Measurements from ENCODE around the gene ACOX3. TPM values are rescaled to one million over a fixed set of nuclear protein-coding genes. Genes with fewer than 3 reads are reported as not detected.

Gene ACOX3
- polyA plus RNA-seq, 3 donors: 3.8 to 16.8 (median 13.3) TPM

DNA sequence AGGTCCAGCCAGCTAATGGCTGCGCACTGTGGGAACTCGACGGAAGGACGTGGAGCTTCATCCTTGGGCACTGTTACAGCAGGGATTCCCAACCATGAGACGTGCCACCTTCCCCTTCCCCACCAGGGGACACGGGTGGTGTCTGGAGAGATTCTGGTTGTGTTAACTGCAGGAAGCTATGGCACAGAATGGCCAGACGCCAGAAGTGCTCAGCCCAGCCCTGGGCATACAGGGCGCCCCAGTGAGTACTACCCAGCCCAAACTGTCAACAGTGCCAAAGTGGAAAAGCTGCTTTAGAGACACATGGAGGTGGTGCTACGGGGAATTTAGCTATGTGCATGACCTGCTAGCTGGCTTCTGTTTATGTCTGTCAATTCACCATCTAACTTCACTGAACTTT is 32.8 kb downstream of the ACOX3 start:
- Mint-ChIP-seq H3K4me1 (peaks cover 21% of the 10 kb centered on the region), H3K36me3 (peaks cover 52 to 60% of the 10 kb centered on the region in 2 donors), H3K27me3 (ENCODE audit: low read depth in 3 of 3) (peaks cover 0 to 4% (median 2%) of the 10 kb centered on the region in 3 donors), H3K4me3 (no peak overlapping the region), H3K27ac (no peak overlapping the region), H3K9me3 (peaks cover 0 to 2% (median 0%) of the 10 kb centered on the region in 7 donors)
- Histone ChIP-seq H4K20me1 (ENCODE audit: insufficient read depth, low read length) (no peaks in the 10 kb centered on the region), H3K9me3 (replicated peaks in 1 of 2; ENCODE audit: control insufficient read depth in 1 of 2, insufficient read depth in 1 of 2, low read length in 2 of 2) (no peaks in the 10 kb centered on the region), H3K4me1 (ENCODE audit: control insufficient read depth in 1 of 2, insufficient read depth in 2 of 2, low read length in 2 of 2) (peaks cover 10 to 28% of the 10 kb centered on the region in 2 donors), H3K4me3 (replicated peaks in 1 of 3; ENCODE audit: low read depth in 2 of 3, low read length in 3 of 3) (no peak overlapping the region), H3K4me2 (replicated peaks; ENCODE audit: extremely low read depth, low read length, poor library complexity, severe bottlenecking) (no peak overlapping the region), H3K79me2 (ENCODE audit: insufficient read depth, low read length) (no peaks in the 10 kb centered on the region), H3K27ac (ENCODE audit: low read depth in 1 of 2, low read length in 2 of 2) (no peak overlapping the region), H3K27me3 (ENCODE audit: control insufficient read depth in 2 of 2, insufficient read depth in 2 of 2, low read length in 2 of 2) (no peaks in the 10 kb centered on the region), H2AFZ (ENCODE audit: insufficient read depth, low read depth, low read length, poor library complexity, severe bottlenecking) (no peak overlapping the region), H3K9ac (ENCODE audit: insufficient read depth, low read length, poor library complexity, severe bottlenecking) (no peak overlapping the region), H3K36me3 (replicated peaks in 1 of 2; ENCODE audit: control insufficient read depth in 1 of 2, insufficient read depth in 2 of 2, low read length in 2 of 2) (peaks cover 28 to 53% of the 10 kb centered on the region in 2 donors)
- intact Hi-C loops (cut with micrococcal nuclease): no loop called here
- TF ChIP-seq, protein P1, sequence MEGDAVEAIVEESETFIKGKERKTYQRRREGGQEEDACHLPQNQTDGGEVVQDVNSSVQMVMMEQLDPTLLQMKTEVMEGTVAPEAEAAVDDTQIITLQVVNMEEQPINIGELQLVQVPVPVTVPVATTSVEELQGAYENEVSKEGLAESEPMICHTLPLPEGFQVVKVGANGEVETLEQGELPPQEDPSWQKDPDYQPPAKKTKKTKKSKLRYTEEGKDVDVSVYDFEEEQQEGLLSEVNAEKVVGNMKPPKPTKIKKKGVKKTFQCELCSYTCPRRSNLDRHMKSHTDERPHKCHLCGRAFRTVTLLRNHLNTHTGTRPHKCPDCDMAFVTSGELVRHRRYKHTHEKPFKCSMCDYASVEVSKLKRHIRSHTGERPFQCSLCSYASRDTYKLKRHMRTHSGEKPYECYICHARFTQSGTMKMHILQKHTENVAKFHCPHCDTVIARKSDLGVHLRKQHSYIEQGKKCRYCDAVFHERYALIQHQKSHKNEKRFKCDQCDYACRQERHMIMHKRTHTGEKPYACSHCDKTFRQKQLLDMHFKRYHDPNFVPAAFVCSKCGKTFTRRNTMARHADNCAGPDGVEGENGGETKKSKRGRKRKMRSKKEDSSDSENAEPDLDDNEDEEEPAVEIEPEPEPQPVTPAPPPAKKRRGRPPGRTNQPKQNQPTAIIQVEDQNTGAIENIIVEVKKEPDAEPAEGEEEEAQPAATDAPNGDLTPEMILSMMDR (IDR thresholded peaks at IDR 0.05): no peak
- 92% methylated on average over 2 of the region's 9 CpGs for WGBS (ENCODE audit: insufficient coverage)
- DNase-seq: no peak

DNA sequence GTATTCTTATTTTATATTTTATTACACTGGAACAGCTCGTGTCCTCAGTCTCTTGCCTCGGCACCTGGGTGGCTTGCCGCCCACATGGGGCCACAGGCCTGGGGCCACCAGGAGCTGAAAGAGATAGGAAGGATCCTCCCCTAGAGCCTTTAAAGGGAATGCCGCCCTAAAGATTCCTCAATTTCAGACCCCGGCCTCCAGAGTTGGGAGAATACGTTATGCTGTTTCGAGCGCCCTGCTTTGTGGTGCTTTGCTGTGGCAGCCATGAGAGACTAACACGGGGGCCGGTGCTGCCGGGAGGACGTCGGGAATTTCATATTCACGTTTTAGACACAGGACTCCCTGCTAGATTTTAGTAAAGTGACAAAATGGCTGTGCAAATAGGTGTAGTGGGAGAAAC is 33.2 kb downstream of the ACOX3 start:
- no peak overlapping the region for H3K9ac ChIP-seq (ENCODE audit: insufficient read depth, low read length, poor library complexity, severe bottlenecking)
- no peaks in the 10 kb centered on the region for H3K79me2 ChIP-seq (ENCODE audit: insufficient read depth, low read length)
- Mint-ChIP-seq H3K36me3 (peaks cover 50 to 58% of the 10 kb centered on the region in 2 donors), H3K9me3 (peaks cover 0 to 2% (median 0%) of the 10 kb centered on the region in 7 donors), H3K4me3 (no peak overlapping the region), H3K27ac (no peak overlapping the region), H3K4me1 (peaks cover 25% of the 10 kb centered on the region), H3K27me3 (ENCODE audit: low read depth in 3 of 3) (peaks cover 0 to 2% (median 1%) of the 10 kb centered on the region in 3 donors)
- no peaks in the 10 kb centered on the region for H3K27me3 ChIP-seq (ENCODE audit: control insufficient read depth in 2 of 2, insufficient read depth in 2 of 2, low read length in 2 of 2)
- intact Hi-C loops (cut with micrococcal nuclease): no loop called here
- H2AFZ ChIP-seq (ENCODE audit: insufficient read depth, low read depth, low read length, poor library complexity, severe bottlenecking): no peak overlapping the region
- no peak overlapping the region for H3K27ac ChIP-seq (ENCODE audit: low read depth in 1 of 2, low read length in 2 of 2)
- no peak overlapping the region for H3K4me3 ChIP-seq (replicated peaks in 1 of 3; ENCODE audit: low read depth in 2 of 3, low read length in 3 of 3)
- WGBS (ENCODE audit: insufficient coverage): 95% methylated on average over 7 of the region's 14 CpGs
- H3K36me3 ChIP-seq (replicated peaks in 1 of 2; ENCODE audit: control insufficient read depth in 1 of 2, insufficient read depth in 2 of 2, low read length in 2 of 2): peaks cover 26 to 53% of the 10 kb centered on the region in 2 donors
- TF ChIP-seq, protein P1 (IDR thresholded peaks at IDR 0.05): peak; percentile 20
- no peak for DNase-seq
- no peaks in the 10 kb centered on the region for H4K20me1 ChIP-seq (ENCODE audit: insufficient read depth, low read length)
- H3K4me1 ChIP-seq (ENCODE audit: control insufficient read depth in 1 of 2, insufficient read depth in 2 of 2, low read length in 2 of 2): peaks cover 14 to 32% of the 10 kb centered on the region in 2 donors
- no peak overlapping the region for H3K4me2 ChIP-seq (replicated peaks; ENCODE audit: extremely low read depth, low read length, poor library complexity, severe bottlenecking)
- no peaks in the 10 kb centered on the region for H3K9me3 ChIP-seq (replicated peaks in 1 of 2; ENCODE audit: control insufficient read depth in 1 of 2, insufficient read depth in 1 of 2, low read length in 2 of 2)
